SK-N-MC (cell line): ENCODE results near the gene RCAN2.

Experiments used
- DNase-seq: peaks from one replicate; pipeline ENCODE4 v3.0.0-alpha.2; 2011; ENCODE audit warnings: low read depth, low spot score
- H3K27ac ChIP-seq: fragments of 200-600 bp; sonication (generic); 2 replicates; pipeline ENCODE4 v1.5.1; 2016; ENCODE audit warnings: mixed run types
- H3K36me3 ChIP-seq: fragments of 200-600 bp; sonication (generic); 2 replicates; pipeline ENCODE4 v1.6.1; 2017; ENCODE audit warnings: antibody characterized with exemption, low read length, mixed read lengths; ENCODE audit not compliant: insufficient read depth
- H3K4me3 ChIP-seq: fragments of 200-600 bp; sonication (generic); 2 replicates; pipeline ENCODE4 v1.5.1; 2016
- H3K9ac ChIP-seq: fragments of 200-600 bp; sonication (generic); 2 replicates; pipeline ENCODE4 v1.8.0; 2017; ENCODE audit warnings: mixed run types, mixed read lengths; ENCODE audit not compliant: insufficient read length
- H3K9me3 ChIP-seq: fragments of 200-600 bp; sonication (generic); 2 replicates; pipeline ENCODE4 v1.6.1; 2017; ENCODE audit warnings: low read depth, mild to moderate bottlenecking, antibody characterized with exemption, low read length, moderate library complexity, mixed read lengths
- EZH2 ChIP-seq: fragments of 200-600 bp; sonication (generic); IDR thresholded peaks from one replicate; pipeline ENCODE4 v1.6.1; 2017; ENCODE audit warnings: antibody characterized with exemption
- FOXP2 ChIP-seq: optimal IDR thresholded peaks from 2 replicates; pipeline ENCODE3; 2011; ENCODE audit warnings: mild to moderate bottlenecking, moderate library complexity; ENCODE audit not compliant: insufficient read depth; ENCODE audit errors: extremely low read length, control extremely low read depth
- POLR2AphosphoS5 ChIP-seq: IDR thresholded peaks from 2 replicates; pipeline ENCODE4 v1.6.1; 2012; ENCODE audit warnings: mild to moderate bottlenecking, low read depth, low read length, borderline replicate concordance

Gene RCAN2

DNA sequence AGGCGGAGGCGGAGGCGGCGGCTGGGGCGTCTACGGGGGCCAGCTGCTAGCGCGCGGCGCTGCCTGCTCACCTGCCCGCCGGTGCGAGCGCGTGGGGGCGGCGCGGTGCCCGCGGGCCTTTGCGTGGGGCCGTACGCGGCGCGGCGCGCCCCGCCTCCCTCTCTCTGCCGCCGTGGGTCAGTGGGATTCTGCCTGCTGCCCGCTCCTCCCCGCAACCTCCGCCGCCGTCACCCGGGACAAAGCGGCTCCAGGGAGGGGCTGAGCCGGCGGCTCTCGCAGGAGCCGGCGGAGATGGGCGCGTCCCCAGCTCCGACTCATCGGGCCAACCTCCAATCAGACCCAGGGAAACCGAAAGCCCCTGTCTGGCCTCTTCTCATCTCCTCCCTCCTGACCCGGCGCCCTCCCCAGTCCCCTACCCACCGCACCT is at the start of gene RCAN2:
RCAN2 (minus strand) TSS at position 249 of the 427 bp plus-strand sequence.
- TF ChIP-seq POLR2AphosphoS5 (no peak), FOXP2 (no peak), EZH2 (no peak)
- no peak within 1 kb of the TSS for H3K27ac ChIP-seq
- DNase-seq = no peak
- H3K9me3 ChIP-seq = no peaks in the 10 kb centered on the region
- H3K9ac ChIP-seq = no peak within 1 kb of the TSS
- no peak within 1 kb of the TSS for H3K4me3 ChIP-seq
- no peaks in the 10 kb centered on the region for H3K36me3 ChIP-seq

DNA sequence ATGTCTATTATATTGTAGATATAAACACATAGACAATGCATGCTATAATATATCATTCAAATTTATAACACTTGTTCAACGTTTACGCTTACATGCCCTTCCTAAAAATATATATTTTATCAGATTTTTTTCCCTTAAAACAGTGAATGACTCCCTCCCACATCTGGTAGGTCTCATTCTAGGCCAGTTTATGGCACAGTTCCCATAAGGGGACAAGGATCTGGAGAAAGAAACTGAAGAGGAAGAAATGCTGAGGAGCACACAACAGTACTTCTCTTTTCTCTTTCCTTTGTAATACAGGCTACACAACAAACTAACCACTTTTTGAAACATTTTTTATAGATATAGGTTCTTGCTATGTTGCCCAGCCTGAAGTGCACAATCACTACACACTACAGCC is 48.6 kb upstream of the RCAN2 start:
- no peak for DNase-seq
- H3K27ac ChIP-seq = no peak overlapping the region
- H3K9me3 ChIP-seq = no peaks in the 10 kb centered on the region
- H3K36me3 ChIP-seq = no peaks in the 10 kb centered on the region
- H3K4me3 ChIP-seq = no peak overlapping the region
- TF ChIP-seq EZH2 = no peak
- no peak for TF ChIP-seq POLR2AphosphoS5
- TF ChIP-seq FOXP2 = no peak
- no peak overlapping the region for H3K9ac ChIP-seq

DNA sequence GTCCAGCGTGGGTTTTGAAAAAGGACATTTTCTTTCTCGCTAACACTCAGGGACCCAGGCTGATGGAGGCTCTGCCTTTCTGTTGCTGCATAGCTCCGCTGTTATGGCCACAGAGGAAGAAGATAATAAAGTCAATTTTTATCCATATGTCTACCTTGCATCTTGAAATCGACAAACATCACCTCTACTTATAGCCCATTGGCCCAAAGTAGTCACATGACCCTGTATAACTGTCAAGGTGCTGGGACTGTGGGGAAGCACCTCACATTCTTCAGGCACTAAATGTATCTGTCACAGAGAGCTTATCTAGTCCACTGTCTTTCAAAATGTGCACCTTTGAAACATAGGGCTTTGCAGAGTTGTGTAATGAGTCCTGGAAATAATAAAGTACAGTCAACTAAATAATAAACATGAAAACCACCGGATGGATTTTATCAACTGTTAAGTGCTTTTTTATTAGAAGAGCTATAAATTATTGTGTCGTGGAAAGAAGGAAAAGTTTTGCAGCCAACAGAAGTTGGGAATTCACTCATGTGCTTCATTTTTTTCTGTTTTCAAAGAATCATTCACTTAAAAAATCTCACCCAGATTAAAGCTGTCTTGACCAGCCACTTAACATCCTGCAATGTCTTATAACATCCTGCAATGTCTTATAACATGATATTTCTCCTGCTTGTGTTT is 47.7 kb upstream of the RCAN2 start:
- Histone ChIP-seq H3K36me3 (no peaks in the 10 kb centered on the region), H3K9ac (no peak overlapping the region), H3K4me3 (no peak overlapping the region), H3K9me3 (no peaks in the 10 kb centered on the region), H3K27ac (no peak overlapping the region)
- TF ChIP-seq EZH2 (no peak), POLR2AphosphoS5 (no peak), FOXP2 (no peak)
- DNase-seq = no peak

DNA sequence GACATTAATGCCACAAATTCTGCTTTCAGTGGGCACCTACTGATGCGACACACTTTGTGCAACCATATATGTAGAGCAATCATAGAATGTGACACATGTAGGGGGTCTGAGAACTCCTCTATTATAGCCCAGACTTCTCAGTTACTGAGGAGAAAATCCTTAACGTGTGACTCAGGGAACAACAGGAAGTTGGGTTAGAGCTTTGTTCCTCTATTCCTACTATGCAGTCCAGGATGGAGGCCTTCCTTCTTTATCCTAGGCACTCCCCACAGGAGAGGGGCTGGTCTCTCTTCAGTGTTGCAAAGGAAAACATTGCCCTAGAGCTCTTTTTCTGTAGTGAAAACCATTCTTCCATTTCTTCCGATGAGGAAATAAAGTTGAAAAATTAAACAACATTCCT is 39.6 kb upstream of the RCAN2 start:
- H3K36me3 ChIP-seq = no peaks in the 10 kb centered on the region
- no peaks in the 10 kb centered on the region for H3K9me3 ChIP-seq
- TF ChIP-seq EZH2 = no peak
- TF ChIP-seq FOXP2 = no peak
- no peak for TF ChIP-seq POLR2AphosphoS5
- no peak overlapping the region for H3K27ac ChIP-seq
- H3K9ac ChIP-seq = no peak overlapping the region
- H3K4me3 ChIP-seq = no peak overlapping the region
- DNase-seq = no peak

DNA sequence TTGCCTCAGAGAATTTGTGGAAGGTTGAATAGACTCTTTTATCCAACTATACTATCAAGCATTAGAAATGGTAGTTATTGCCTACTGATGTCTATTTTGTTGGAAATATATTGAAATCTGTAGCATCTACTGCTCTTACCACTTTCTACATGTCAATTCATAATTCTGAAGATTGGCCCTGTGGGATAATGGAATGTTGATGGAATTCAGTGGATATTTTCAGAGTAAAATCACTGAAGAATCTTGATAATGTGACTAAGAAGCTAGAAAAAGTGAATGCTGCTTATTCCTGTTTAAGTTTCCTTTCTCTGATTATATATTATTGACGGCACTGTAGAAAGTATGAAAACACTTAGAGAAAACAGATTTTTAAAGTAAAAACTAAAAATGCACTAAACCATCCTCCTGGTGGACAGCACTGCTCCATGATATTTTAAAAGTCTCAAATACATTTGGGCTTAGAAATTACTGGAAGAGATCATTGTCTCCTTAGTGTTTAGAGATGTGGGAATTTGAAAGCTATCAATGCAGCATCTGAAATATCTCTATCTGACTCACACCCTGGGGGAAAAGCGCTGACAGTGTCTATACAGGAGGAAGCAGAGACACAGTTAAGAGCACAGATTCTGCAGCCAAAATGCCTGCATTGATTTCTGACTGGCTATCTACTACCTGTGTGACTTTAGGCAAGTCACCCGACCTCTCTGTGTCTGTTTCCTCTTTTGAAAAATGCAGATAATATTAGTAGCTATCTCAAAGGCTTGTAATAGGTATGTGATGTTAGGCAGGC is 37.9 kb upstream of the RCAN2 start:
- TF ChIP-seq EZH2 = no peak
- TF ChIP-seq POLR2AphosphoS5 = no peak
- TF ChIP-seq FOXP2 = no peak
- Histone ChIP-seq H3K9me3 (no peaks in the 10 kb centered on the region), H3K4me3 (no peak overlapping the region), H3K36me3 (no peaks in the 10 kb centered on the region), H3K9ac (no peak overlapping the region), H3K27ac (no peak overlapping the region)
- no peak for DNase-seq

DNA sequence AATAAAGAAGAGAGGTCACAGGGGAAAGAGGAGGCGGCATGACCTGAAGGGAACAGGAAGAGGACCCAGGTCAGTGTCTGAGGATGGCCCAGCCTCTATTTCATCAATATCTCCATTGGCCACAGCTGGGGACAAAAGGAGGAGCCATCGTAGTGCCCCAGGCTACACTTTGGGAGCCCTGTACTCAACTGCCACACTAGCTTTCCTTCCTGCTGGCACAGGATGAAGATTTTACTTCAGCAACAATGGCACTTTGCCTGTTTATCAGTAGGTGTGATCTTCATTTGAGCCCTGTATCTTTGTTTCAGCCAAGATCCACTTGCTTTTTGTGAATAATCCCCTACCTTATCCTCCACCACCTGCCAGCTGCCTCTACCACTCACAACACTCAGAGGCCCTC is 35.4 kb upstream of the RCAN2 start:
- Histone ChIP-seq H3K4me3 (no peak overlapping the region), H3K9ac (no peak overlapping the region), H3K27ac (no peak overlapping the region), H3K9me3 (no peaks in the 10 kb centered on the region), H3K36me3 (no peaks in the 10 kb centered on the region)
- TF ChIP-seq EZH2 = no peak
- no peak for TF ChIP-seq FOXP2
- DNase-seq = no peak

DNA sequence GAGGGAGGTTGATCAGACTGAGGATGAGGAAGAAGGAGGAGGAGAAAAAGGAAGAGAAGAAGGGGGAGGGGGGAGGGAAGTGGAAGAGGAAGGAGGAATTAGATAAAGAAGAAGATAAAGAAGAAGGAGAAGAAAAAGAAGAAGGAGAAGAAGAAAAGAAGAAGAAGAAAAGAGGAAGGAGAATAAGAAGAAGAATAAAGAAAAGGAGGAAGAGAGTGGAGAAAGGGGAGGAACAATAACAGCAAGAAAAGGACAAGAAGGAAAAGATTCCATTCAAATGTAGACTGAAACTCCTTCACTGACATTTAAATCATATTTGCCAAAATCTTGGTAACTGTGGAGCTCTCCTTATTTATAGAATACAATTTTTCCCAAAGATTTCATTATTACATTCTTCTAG is 34.3 kb upstream of the RCAN2 start:
- H3K4me3 ChIP-seq = no peak overlapping the region
- no peak overlapping the region for H3K9ac ChIP-seq
- no peaks in the 10 kb centered on the region for H3K36me3 ChIP-seq
- DNase-seq = no peak
- no peak overlapping the region for H3K27ac ChIP-seq
- no peak for TF ChIP-seq EZH2
- TF ChIP-seq FOXP2 = no peak
- TF ChIP-seq POLR2AphosphoS5 = no peak
- no peaks in the 10 kb centered on the region for H3K9me3 ChIP-seq

DNA sequence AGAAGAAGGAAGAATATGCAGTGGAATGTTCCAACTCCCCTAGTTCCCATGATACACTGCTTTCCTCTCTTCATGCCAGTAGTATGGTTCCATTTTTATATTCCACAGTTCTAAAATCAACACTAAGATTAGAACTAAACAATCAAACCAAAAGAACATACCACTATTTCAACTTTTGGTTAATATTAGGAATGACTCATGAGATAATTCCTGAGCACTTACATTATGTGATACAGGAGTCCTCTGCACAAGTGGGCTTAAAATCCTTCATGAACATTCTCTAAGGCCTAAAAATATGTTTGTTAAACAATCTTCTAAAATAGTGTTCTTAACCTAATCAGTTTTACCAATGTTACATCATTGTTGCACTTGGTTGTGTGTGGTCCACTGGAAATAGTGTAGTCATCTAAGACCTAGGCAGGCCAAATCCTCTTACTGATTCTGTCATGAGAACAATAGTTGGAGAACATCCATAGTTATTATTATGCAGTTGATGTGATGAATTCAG is 30.3 kb upstream of the RCAN2 start:
- Histone ChIP-seq H3K4me3 (no peak overlapping the region), H3K9me3 (no peaks in the 10 kb centered on the region), H3K27ac (no peak overlapping the region), H3K9ac (no peak overlapping the region), H3K36me3 (no peaks in the 10 kb centered on the region)
- DNase-seq = no peak
- TF ChIP-seq POLR2AphosphoS5 (no peak), EZH2 (no peak), FOXP2 (no peak)
